NCI-H345 (cell line): ENCODE results near the gene ATP5F1D.

Source experiments
- DNase-seq: peaks from one replicate; lab custom pipeline; 2025; lab: John Stamatoyannopoulos, UW

Gene ATP5F1D

GRCh38 chr19:1248139-1248785 is 6.7 kb downstream of the ATP5F1D start, which contains the start of gene MIDN:
MIDN (plus strand) TSS chr19:1248583; CDS start chr19:1250297, 1,714 bp downstream.
- peak; percentile 82 for DNase-seq

DNA sequence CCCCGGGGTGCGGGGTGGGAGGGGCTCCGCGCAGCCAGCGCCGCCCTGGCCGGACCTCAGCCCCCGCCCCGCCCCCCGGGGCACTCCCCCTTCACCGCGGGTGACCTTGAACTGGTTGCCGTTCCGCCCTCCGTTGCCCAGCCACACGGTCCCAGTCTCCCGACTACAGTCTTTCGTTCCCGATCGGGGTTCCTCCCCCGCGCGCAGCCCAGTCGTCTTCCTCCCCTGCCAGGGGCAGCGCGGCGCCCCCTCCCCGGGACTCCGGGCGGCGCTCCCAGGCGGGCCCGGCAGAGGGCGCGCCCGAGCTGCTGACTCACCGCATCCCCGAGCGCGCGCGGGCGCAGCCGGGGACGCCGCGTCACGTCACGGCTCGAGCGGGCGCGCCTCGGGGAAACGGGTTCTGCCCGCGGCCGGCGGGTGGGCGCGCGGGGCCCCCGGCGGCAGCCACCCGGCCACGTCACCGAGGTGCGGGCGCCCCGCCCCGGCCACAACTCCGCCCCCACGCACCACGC is 7.3 kb downstream of the ATP5F1D start:
- DNase-seq, result peak; percentile 87

DNA sequence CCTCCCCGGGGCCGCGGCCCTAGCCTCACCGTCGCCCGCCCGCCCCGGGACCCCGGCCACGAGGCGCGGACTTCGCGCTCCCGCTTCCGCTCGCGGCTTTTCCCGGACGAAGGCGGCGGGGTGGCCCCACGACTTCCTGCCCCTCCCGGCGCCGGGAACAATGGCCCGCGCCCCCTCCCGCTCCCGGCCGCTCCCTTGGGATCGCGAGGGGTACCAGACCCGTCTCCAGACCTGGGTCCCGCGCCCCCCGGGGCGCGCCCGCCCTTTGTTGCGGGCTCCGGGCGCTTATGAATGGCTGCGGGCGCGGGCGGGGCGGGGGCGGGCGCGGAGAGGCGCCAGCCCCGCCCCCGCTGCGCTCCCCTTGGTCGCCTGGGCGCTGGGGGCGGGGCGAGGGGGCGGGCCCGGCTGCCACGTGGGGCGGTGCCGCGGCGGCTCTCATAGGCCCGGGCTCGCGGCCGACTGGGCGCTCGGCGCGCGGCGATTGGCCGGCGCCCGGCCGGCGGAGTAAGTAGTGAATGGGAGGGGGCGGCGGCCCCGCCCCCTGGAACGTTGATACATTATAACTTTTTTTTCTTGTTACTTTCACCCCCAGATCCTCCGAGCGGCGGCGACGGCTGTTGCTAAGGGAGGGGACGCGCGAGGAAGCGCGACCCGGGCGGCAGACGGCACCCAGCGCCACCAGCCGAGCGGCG is 7.9 kb downstream of the ATP5F1D start:
- peak; percentile 95 for DNase-seq

GRCh38 chr19:1249990-1250436 is 8.5 kb downstream of the ATP5F1D start:
- DNase-seq, result no peak

GRCh38 chr19:1250437-1251260 is 9.1 kb downstream of the ATP5F1D start:
- DNase-seq, result peak; percentile 48

DNA sequence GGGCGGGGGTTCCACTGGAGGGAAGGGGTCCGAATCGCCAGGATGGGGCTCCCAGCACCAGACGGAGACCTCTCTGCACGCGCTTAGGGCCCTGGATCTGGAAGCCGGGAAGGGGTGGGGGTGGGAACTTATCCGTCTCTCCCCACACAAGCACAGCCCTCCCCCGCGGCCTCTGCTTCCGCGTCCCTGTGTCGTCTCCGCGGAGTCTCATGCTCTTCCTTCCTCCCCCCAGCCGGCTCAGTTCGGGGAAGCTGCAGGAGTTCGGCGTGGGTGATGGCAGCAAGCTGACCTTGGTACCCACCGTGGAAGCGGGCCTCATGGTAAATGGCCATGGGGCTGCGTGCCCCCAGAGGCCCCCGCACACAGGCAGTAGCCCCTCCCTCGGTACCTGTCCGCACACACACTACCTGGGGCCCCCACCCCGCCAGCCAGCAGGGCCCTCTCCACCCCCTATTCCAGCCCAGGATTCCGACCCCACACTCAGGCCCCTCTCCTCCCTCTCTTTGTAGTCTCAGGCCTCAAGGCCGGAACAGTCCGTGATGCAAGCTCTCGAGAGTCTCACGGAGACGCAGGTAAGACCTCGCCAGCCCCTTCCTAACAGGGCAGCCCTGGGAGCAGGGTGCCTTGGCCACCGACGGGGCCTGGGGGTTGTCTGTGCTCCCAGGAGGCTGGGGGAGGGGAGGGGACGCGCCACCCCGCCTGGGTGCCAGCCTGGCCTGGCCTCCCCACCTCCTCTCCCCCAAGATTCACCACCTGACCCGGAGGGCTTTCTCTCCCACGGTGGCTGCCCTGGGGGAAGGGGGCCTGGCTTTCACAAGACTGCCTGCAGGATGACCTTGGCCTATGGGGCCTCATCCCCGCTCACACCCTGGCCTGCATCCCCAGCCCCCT is 10.0 kb downstream of the ATP5F1D start:
- DNase-seq, result peak; percentile 26

GRCh38 chr19:1252221-1252820 is 10.8 kb downstream of the ATP5F1D start:
- no peak for DNase-seq

DNA sequence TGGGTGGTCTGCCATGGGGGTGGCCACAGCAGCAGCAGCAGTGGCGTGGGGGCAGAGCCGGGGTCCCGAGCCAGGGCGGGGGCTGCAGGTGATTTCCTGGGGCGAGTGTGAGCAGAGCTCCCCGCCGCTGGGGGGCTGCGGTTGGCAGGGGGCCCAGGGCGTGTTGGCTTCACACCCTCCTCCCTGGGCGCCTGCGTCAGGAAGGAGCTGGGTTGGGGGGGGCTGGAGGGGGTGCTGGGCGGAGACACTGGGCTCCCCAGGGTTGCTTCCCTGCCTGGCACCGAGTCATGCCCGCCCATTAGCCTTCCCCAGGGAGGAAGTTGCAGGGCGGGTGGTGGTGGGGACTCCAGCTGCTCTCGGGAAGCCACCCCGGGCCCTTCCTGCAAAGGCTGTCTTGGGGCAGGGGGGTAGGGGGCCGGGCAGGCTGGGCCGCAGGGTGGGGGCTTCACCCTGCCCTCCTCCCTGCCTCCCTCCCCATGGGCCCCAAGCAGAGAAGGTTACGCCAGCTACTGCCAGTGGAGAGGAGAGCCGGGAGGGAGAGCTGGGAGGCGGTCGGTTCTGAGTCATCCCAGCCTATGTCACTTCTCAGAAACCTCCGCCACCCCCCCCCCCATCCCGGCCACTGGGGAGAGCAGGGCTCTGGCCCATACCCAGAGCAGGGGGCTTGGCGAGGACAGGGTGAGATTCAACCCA is 11.4 kb downstream of the ATP5F1D start:
- DNase-seq, result peak; percentile 27

DNA sequence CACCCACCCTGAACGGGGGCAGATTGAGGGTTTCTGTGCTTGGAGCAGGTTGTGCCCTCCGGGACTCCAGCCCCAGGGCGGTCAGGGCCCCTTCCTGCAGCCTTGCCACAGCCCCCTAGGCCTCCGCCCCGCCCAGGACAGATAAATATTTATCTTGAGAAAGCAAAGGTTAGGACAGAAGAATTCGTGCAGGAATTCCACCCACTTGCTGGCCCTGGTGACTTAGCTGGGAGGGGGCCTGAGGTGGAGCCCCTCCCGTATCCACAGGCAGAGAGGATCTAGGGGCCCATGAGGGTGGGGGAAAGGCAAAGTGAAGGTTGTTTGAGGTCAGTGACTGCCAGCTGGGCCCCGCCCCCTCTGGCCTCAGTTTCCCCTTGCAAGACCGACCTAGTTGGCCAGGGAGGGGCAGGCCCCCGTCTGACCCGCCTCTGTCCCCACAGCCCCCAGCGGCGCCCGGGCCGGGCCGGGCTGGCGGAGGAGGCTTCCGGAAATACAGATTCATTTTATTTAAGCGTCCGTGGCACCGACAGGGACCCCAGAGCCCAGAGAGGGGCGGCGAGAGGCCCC is 12.0 kb downstream of the ATP5F1D start:
- DNase-seq, result no peak

GRCh38 chr19:1254081-1254527 is 12.6 kb downstream of the ATP5F1D start:
- DNase-seq, result no peak

- no peak for DNase-seq
These were observed 13.1 kb downstream of the ATP5F1D start for GRCh38 chr19:1254530-1255185.

DNA sequence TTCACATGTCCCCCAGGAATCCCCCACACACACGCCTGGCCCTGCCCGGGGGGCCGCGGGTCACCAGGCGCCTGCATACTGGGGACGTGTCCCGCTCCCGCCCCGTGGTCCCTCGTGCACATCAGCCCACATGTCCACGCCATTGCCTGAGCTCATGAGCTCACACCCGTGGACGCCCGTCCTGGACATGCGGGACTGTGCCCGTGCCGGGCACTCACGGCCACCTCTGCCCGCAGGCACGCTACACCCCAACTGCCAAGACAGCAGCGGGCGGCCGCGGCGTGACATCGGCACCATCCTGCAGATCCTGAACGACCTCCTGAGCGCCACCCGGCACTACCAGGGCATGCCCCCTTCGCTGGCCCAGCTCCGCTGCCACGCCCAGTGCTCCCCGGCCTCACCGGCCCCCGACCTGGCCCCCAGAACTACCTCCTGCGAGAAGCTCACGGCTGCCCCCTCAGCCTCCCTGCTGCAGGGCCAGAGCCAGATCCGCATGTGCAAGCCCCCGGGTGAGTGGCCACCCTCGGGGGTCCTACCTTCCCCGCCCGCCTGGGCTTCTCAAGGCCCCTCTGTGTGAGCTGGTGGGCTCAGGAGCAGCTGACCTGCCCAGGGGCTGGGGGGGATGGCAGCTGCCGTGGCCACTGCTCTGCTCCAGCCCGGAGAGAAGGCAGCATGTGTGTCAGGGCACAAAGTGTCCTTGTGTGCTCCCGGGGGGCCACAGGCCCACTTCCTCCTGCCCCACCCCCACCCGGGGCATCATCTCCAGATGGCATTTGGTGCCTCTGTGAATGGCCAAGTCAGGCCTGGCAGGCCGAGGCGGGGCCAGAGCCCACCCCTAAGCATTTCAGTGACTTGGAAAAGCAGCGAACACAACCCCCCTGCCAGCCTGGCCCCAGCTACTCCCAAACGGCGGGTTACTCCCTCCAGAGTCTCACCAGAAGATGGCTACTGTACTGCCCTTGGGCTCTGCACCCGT is 13.9 kb downstream of the ATP5F1D start:
- no peak for DNase-seq

- DNase-seq, result no peak
These were observed 15.3 kb downstream of the ATP5F1D start for GRCh38 chr19:1256646-1257474.

GRCh38 chr19:1257475-1258162 is 16.1 kb downstream of the ATP5F1D start:
- DNase-seq, result no peak

- DNase-seq, result no peak
These were observed 16.6 kb downstream of the ATP5F1D start for GRCh38 chr19:1258163-1258492.

- no peak for DNase-seq
These were observed 17.2 kb downstream of the ATP5F1D start for GRCh38 chr19:1258707-1259205.
